Measurements from ENCODE around the gene KCNK17.
A peak's percentile ranks its signal among the peaks of the same experiment; 100 is the strongest.

Gene KCNK17, protein sequence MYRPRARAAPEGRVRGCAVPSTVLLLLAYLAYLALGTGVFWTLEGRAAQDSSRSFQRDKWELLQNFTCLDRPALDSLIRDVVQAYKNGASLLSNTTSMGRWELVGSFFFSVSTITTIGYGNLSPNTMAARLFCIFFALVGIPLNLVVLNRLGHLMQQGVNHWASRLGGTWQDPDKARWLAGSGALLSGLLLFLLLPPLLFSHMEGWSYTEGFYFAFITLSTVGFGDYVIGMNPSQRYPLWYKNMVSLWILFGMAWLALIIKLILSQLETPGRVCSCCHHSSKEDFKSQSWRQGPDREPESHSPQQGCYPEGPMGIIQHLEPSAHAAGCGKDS

GRCh38 chr6:39314273-39314795 is at the start of gene KCNK17:
Gene KCNK17 (minus strand): TSS chr6:39314419. CDS start chr6:39314320, 99 bp downstream.
- DNase-seq (ENCODE audit: low read depth in 2 of 2) = no peak

GRCh38 chr6:39363280-39363679 is 49.1 kb upstream of the KCNK17 start:
- no peak for DNase-seq (ENCODE audit: low read depth in 2 of 2)

GRCh38 chr6:39362487-39362865 is 48.3 kb upstream of the KCNK17 start:
- no peak for DNase-seq (ENCODE audit: low read depth in 2 of 2)

- DNase-seq (ENCODE audit: low read depth in 2 of 2) = peak; percentile 6 to 43
Observed at GRCh38 chr6:39361657-39362486, 47.7 kb upstream of the KCNK17 start.

DNA sequence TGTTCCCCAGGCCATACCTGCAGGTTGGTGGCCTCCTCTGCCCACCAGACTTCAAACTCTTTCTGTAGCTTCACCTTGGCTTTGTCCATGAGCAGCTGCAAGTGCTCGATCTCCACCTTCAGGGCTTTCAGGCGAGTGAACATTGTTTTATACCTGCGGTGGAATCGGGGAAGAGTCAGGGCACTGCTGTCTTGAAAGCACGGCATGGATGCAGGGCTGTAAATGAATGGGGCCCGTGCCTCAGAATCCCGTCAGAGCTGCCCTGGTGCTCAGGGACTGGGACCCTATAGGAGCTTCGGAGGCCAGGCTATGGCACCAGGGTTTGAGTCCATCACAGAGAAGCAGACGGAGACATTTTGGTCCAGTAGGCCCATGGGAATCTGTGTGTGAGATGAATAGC is 46.2 kb upstream of the KCNK17 start:
- DNase-seq (ENCODE audit: low read depth in 2 of 2) = no peak

DNA sequence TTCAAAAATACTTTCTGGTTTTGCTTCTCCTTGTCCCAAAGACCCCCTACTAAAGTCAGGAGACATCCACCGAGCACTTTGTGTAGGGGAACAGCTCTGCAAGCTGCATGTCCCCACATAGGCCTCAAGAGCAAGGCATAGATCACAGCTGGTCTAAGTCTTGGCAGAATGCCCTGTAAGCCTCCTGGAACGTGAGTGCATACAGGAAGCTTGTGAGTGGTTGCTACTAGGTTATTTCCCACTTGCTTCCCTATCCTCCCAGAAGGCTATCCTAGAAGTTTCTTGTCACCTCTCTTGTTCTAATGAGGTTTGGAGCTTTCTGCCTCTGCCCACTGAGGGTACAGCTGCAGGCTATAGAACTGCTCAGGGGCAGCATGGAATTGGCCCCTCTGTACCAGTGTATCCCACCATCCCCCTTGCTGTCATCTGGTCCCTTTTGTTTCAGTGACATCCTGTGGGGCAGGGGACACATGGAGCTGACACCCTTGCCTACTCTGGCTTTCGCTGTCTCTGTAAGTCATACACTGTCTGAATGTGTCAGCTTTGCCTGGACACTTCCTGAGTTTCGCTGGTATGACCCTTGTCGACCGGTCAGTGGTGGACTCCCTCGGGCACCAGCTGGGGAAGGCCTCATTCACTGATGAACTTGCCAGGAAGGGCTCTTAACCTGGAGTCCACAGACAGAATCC is 43.9 kb upstream of the KCNK17 start:
- DNase-seq (ENCODE audit: low read depth in 2 of 2) = no peak

- DNase-seq (ENCODE audit: low read depth in 2 of 2) = no peak
Observed at GRCh38 chr6:39353698-39354315, 39.6 kb upstream of the KCNK17 start.

GRCh38 chr6:39350723-39351505 is 36.7 kb upstream of the KCNK17 start:
- DNase-seq (ENCODE audit: low read depth in 2 of 2) = no peak

DNA sequence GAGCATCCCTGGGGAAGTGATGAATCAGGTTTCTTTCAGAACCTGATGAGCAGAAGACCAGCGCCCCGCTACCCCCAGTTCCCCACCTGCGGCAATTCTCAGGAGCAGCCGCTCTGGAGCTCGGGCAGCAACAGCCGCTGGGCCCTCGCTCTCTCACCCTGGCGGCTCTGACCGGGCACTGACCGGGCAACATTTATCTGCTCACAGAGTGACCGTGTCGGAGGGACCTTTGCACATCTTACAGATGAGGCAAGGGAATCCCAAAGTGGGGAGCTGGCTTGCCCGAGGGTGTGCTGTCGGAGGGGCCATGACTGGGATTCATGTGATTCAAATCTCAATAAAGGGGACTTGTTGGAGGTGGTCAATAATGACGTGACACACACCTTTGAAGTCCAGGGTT is 34.5 kb upstream of the KCNK17 start:
- no peak for DNase-seq (ENCODE audit: low read depth in 2 of 2)

DNA sequence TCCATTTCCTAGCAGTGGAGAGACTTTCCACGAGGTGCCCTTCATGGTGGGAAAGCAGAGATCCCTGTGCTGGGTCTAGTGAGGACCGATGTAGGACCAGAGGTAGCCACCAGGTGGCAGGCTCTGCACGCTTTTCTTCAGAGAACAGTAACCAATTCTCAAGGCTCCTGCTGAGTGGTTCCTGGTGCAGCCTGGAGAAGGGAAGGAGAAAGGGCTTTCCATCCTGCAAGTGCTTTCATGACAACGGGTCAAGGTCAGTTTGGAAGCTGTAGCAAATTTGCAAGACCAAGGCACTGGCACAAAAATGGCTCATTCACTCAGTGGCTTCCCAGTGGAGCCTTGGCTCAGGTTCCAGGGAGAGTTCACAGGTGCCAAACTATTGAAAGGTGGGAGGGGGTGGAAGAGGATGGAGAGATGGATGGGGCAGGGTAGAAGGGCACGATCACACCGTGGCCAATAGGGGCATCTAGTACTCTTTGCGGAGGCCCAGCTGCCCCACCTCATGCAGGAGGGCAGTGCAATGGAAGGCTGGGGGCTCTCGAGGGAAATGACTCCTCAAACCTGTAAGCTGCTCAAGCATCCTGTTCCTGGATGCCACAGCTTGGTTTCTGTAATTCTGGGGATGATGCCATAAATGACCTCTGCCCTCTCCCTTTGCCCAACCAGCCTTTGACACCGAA is 33.8 kb upstream of the KCNK17 start:
- peak; percentile 19 to 56 for DNase-seq (ENCODE audit: low read depth in 2 of 2)

GRCh38 chr6:39347206-39347605 is 33.0 kb upstream of the KCNK17 start:
- no peak for DNase-seq (ENCODE audit: low read depth in 2 of 2)

DNA sequence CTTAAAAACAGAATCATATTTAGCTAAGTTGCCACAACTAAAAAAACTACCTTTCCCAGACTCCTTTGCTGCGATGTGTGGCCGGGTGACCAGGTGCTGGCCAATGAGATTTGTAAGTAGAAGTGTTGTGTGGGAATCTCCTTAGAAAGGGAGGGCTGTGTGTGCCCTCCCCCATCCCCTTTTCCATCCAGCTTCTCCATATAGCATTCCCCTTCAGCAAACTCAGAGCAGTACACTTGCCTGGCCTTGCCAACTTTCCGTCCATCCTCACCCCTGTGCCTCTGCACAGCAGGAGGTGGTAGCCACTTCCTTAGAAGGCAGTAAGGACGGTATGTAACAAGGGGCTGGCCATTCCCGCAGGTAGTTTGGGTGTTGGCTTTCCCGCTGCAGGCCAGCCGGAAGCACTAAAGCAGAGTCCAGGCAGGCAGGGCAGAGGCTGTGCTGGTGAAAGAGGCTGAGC is 30.6 kb upstream of the KCNK17 start:
- DNase-seq (ENCODE audit: low read depth in 2 of 2) = no peak

GRCh38 chr6:39343396-39343870 is 29.2 kb upstream of the KCNK17 start:
- DNase-seq (ENCODE audit: low read depth in 2 of 2) = no peak

GRCh38 chr6:39342692-39343395 is 28.6 kb upstream of the KCNK17 start:
- DNase-seq (ENCODE audit: low read depth in 2 of 2) = no peak

DNA sequence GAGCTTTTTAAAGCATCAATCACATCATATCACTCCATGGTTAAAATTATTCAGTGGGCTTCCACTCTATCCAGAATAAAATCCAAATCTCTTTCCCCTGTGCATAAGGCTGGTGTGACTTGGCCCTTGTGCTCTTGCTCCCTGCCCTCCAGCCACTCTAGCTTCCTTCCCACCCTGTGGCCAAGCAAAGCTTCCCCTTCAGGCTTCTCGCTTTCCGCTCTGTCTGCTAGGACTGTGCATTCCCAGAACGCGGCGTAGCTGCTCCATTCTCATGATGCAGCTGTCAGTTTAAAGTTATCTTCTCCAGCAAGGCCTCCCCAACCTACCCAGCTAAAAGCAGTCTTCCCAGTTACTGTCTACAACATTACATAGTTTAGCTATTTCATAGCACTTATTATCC is 27.7 kb upstream of the KCNK17 start:
- DNase-seq (ENCODE audit: low read depth in 2 of 2) = no peak

DNA sequence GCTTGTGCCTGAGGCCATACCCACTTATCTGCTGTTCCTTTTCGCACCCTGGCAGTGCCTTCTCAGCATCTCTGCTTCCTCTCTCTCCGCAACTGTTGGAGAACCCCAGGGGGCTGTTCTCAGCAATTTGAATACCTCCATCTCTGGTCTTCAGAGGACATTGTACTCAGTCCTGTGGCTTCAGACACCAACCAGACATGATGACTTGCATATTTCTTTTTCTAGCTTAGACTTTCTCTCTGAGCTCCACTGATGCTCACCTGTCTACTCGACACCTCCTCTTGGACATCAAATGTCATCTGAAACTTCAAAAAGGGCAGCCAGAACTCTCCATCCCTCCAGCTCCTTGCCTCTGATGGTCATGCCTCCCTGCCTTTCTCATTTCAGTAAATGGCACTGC is 27.1 kb upstream of the KCNK17 start:
- no peak for DNase-seq (ENCODE audit: low read depth in 2 of 2)

- DNase-seq (ENCODE audit: low read depth in 2 of 2) = no peak
Observed at GRCh38 chr6:39339868-39340550, 25.8 kb upstream of the KCNK17 start.

DNA sequence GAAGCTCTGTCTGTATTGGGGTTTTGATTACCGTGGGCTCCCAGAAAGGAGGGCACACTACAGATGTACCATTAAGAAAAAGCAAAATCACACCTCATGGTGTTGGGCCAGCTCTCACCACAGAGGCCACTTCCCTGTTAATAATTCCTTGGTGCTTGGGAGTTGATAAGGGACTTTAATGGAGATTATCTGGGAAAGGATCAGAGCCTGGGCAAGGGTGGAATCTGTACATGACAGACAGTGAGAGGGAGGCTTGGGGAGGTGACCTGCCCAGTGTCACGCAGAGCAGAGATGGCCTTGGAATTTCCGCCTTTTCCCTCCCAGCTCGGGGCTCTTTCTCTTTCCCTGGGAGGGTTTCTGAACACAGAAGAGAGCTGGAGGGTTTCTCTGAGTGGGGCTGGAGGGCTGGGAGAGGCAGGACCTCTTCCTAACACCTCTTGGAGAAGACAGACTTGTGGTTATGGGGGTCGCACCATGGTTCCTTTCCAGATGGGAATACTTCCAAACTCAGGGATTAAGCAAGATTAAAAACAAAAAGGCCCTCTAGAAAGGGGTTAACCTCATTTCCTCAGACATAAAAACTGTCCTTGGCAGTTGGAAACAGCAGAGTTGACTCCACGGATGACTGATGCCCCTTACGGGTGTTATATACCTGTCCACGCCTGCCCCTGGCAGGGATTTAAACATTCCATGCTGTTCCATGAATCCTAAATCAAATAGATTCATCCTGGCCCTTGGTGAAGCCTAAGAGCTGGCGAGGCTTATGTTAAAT is 25.1 kb upstream of the KCNK17 start:
- DNase-seq (ENCODE audit: low read depth in 2 of 2) = no peak

Measured in stimulated activated CD4-positive, alpha-beta T cell treated with anti-CD3 and anti-CD28 coated beads, Interleukin-12 subunit alpha, Interleukin-12 subunit beta, amount 100 ng/mL, for 24 hours (primary cell).